OCI-LY1 (cell line): Measurements from ENCODE around the gene GALNT9.

Experiments
- H2AFZ ChIP-seq: fragments of 200-600 bp; sonication (generic), shearing (Covaris generic); 2 replicates; pipeline ENCODE4 v1.6.0; 2014; ENCODE audit warnings: antibody characterized with exemption, mild to moderate bottlenecking, low read length
- H3F3A ChIP-seq: fragments of 200-600 bp; sonication (generic), shearing (Covaris generic); 2 replicates; pipeline ENCODE4 v1.6.0; 2014; ENCODE audit warnings: mild to moderate bottlenecking, antibody characterized with exemption, low read length, moderate library complexity; ENCODE audit not compliant: insufficient read depth
- H3K27ac ChIP-seq: fragments of 200-600 bp; sonication (generic); 2 replicates; pipeline ENCODE4 v1.5.1; 2014; ENCODE audit warnings: low read length, mixed run types, mild to moderate bottlenecking, low read depth; ENCODE audit not compliant: poor library complexity, severe bottlenecking
- H3K27me3 ChIP-seq: fragments of 200-600 bp; sonication (generic); 2 replicates; pipeline ENCODE4 v1.6.0; 2014; ENCODE audit warnings: antibody characterized with exemption, mild to moderate bottlenecking, low read length, moderate library complexity; ENCODE audit not compliant: insufficient read depth
- H3K36me3 ChIP-seq: fragments of 200-600 bp; sonication (generic); 2 replicates; pipeline ENCODE4 v1.6.1; 2014; ENCODE audit warnings: mild to moderate bottlenecking, antibody characterized with exemption, low read length, moderate library complexity, mixed read lengths; ENCODE audit not compliant: insufficient read depth
- H3K4me1 ChIP-seq: fragments of 200-600 bp; sonication (generic); 2 replicates; pipeline ENCODE4 v1.5.1; 2014; ENCODE audit warnings: mild to moderate bottlenecking, low read length, moderate library complexity; ENCODE audit not compliant: insufficient read depth, severe bottlenecking
- H3K4me2 ChIP-seq: fragments of 200-600 bp; sonication (generic), shearing (Covaris generic); 2 replicates; pipeline ENCODE4 v1.6.1; 2014; ENCODE audit warnings: low read length
- H3K4me3 ChIP-seq: fragments of 200-600 bp; sonication (generic); 2 replicates; pipeline ENCODE4 v1.5.1; 2014; ENCODE audit warnings: low read length, low read depth, mild to moderate bottlenecking, mixed read lengths; ENCODE audit not compliant: poor library complexity, severe bottlenecking
- H3K79me2 ChIP-seq: fragments of 200-600 bp; shearing (Covaris generic); 2 replicates; pipeline ENCODE4 v1.6.1; 2016; ENCODE audit warnings: mixed run types, low read length, mixed read lengths; ENCODE audit not compliant: insufficient read depth
- H3K9ac ChIP-seq: fragments of 200-600 bp; sonication (generic), shearing (Covaris generic); 2 replicates; pipeline ENCODE4 v1.6.1; 2014; ENCODE audit warnings: mild to moderate bottlenecking, low read length, mixed read lengths
- H3K9me2 ChIP-seq: fragments of 200-600 bp; sonication (generic), shearing (Covaris generic); 2 replicates; pipeline ENCODE4 v1.6.1; 2014; ENCODE audit warnings: low read depth, mild to moderate bottlenecking, low read length, mixed read lengths
- H3K9me3 ChIP-seq: fragments of 200-600 bp; shearing (Covaris generic); 2 replicates; pipeline ENCODE4 v1.6.1; 2014; ENCODE audit warnings: low read length, mixed read lengths
- H4K20me1 ChIP-seq: fragments of 200-600 bp; sonication (generic), shearing (Covaris generic); 2 replicates; pipeline ENCODE4 v1.6.0; 2016; ENCODE audit warnings: mild to moderate bottlenecking, low read length; ENCODE audit not compliant: insufficient read depth
- CTCF ChIP-seq: fragments of 200-600 bp; sonication (generic), shearing (Covaris generic); IDR thresholded peaks from 2 replicates; pipeline ENCODE4 v1.5.1; 2017; ENCODE audit warnings: mild to moderate bottlenecking, antibody characterized with exemption, low read length, moderate library complexity, mixed read lengths
- EZH2 ChIP-seq: fragments of 200-600 bp; sonication (generic), shearing (Covaris generic); IDR thresholded peaks from 2 replicates; pipeline ENCODE4 v1.8.0; 2017; ENCODE audit warnings: borderline replicate concordance, mixed run types, mild to moderate bottlenecking, antibody characterized with exemption, low read length, moderate library complexity, mixed read lengths

GALNT9 gene

GRCh38 chr12:132281038-132281437 is 48.4 kb downstream of the GALNT9 start:
- Histone ChIP-seq H2AFZ (no peak overlapping the region), H3K36me3 (no peaks in the 10 kb centered on the region), H3K9ac (no peak overlapping the region), H3K4me1 (no peaks in the 10 kb centered on the region), H3K9me3 (no peaks in the 10 kb centered on the region), H3K27me3 (no peaks in the 10 kb centered on the region), H3K27ac (no peak overlapping the region), H3F3A (no peaks in the 10 kb centered on the region), H3K9me2 (no peaks in the 10 kb centered on the region), H4K20me1 (no peaks in the 10 kb centered on the region), H3K4me2 (no peak overlapping the region), H3K79me2 (no peaks in the 10 kb centered on the region), H3K4me3 (no peak overlapping the region)
- TF ChIP-seq EZH2 (no peak), CTCF (no peak)

- H3K4me3 ChIP-seq: no peak overlapping the region
- no peaks in the 10 kb centered on the region for H3K36me3 ChIP-seq
- H3K4me1 ChIP-seq: no peaks in the 10 kb centered on the region
- no peak overlapping the region for H3K4me2 ChIP-seq
- TF ChIP-seq EZH2 (no peak), CTCF (no peak)
- H3K9me3 ChIP-seq: no peaks in the 10 kb centered on the region
- H3K27me3 ChIP-seq: no peaks in the 10 kb centered on the region
- H3K27ac ChIP-seq: no peak overlapping the region
- H3K9ac ChIP-seq: no peak overlapping the region
- no peaks in the 10 kb centered on the region for H4K20me1 ChIP-seq
- H3F3A ChIP-seq: no peaks in the 10 kb centered on the region
- H3K9me2 ChIP-seq: no peaks in the 10 kb centered on the region
- no peaks in the 10 kb centered on the region for H3K79me2 ChIP-seq
- H2AFZ ChIP-seq: no peak overlapping the region
These were observed 49.0 kb downstream of the GALNT9 start for GRCh38 chr12:132280406-132280805.

- Histone ChIP-seq H3K36me3 (no peaks in the 10 kb centered on the region), H3K9me3 (no peaks in the 10 kb centered on the region), H3K9me2 (no peaks in the 10 kb centered on the region), H3K4me3 (no peak overlapping the region), H2AFZ (no peak overlapping the region), H3K4me2 (no peak overlapping the region), H3K27me3 (no peaks in the 10 kb centered on the region), H4K20me1 (no peaks in the 10 kb centered on the region), H3F3A (no peaks in the 10 kb centered on the region), H3K9ac (no peak overlapping the region), H3K27ac (no peak overlapping the region), H3K79me2 (no peaks in the 10 kb centered on the region), H3K4me1 (no peaks in the 10 kb centered on the region)
- TF ChIP-seq EZH2 (no peak), CTCF (no peak)
These were observed 49.5 kb downstream of the GALNT9 start for GRCh38 chr12:132279930-132280329.
